Occipital lobe (tissue), 2 donors: ENCODE measurements around the gene EFCAB10. TPM values are rescaled to one million over a fixed set of nuclear protein-coding genes. Genes with fewer than 3 reads are reported as not detected.
"Not testable (repeated sequence)": the region's sequence is repeated elsewhere in the genome, so short reads cannot be mapped to it uniquely, and the experiment has no call there.

ENCODE experiments used
- DNase-seq: peaks from one replicate; lab custom pipeline; 2025; lab: John Stamatoyannopoulos, UW
- total RNA-seq: library from RNA; depleted of rRNA; stranded (reverse); fragments of >200 nt; gene quantifications from one replicate; pipeline ENCODE4 v1.2.3, GENCODE V29; 2014

EFCAB10 gene
- total RNA-seq, 1 donor from 2014 or later: 3.3 TPM

DNA sequence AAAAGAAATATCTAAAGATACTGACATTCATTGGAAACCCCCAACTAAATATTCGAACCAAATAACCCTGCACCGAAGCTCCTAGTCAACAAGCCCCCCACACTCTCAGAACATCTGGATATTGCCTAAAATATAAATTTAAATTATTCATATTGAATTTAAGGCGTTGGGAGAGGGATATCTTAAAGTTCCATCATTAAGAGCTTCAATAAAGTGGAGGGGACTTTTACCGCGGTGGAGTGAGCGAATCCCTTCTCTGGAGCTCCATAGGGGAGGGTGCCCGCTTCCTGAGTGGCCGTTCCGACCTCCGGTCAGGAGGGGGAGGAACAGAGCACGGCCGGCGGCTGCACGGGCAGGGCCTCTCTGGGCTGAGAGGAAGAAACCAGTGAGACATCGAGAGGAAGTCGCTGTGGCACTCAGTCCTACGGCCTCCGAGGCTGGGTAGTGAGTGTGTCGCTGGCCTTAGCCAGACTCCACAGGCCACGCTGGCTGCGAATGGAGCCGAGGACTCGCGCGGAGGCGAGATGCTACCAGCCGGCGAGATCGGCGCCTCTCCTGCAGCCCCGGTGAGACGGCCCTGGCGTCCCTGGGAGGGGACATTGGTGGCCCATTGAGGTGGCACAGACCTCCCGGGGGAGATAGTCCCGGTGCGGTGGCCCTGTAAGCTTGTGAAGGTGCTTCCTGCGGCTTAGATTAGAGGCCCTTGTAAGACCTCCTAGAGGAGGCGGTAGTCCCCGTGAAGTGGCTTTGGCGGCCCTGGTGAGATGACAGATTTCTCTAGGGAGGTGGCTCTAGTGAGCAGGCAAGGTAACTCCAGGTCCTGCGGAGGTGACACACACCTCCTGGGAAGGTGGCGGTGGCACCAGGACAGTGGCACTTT lies 49.3 kb downstream of the EFCAB10 start, which contains the start of gene RINT1:
RINT1 (plus strand) TSS at position 410 of the 880 bp plus-strand sequence; CDS start at position 525, 115 bp downstream.
- DNase-seq: peak; percentile 91

DNA sequence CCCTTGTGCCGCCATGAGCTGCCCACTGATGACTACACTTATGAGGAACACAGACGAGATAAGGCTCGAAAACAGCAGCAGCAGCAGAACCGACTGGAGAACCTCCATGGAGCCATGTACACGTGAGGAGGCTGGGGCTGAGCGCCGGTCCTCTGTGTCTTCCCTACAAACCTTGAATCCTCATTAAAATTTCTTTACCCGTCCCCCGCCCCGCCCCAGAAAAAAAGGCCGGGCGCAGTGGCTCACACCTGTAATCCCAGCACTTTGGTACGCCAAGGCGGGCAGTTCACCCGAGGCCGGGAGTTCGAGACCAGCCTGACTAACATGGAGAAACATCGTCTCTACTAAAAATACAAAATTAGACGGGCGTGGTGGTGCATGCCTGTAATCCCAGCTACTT lies 50.7 kb downstream of the EFCAB10 start:
- no peak for DNase-seq

- DNase-seq: no peak
Observed at GRCh38 chr7:105530126-105530525, 51.2 kb downstream of the EFCAB10 start.

DNA sequence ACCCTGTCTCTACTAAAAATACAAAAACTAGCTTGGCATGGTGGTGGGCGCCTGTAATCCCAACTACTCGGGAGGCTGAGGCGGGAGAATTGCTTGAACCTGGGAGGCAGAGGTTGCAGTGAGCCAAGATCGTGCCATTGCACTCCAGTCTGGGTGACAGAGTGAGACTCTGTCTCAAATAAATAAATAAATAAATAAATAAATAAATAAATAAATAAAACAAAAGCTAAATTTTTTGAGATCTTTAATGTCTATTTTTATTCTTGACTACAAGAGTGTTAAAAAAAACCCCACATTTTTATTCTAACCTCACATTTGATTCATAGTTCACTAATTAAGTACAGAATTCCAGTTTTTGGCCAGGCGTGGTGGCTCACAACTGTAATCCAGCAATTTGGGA lies 53.6 kb downstream of the EFCAB10 start:
- DNase-seq: not testable (repeated sequence)

DNA sequence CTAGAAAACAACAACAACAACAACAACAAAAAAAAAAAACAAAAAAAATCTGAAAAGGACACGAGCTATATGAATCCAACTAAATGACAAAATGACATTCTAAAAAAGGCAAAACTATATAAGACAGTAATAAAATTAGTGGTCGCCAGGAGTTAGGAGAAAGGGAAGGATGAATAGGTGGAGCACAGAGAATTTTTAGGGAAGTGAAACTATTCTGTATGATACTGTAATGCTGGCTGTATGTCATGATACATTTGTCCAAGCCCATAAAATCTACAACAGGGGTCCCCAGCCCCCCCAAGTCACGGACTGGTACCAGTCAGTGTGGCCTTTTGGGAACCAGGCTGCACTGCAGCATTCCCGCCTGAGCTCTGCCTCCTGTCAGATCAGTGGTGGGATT lies 56.5 kb downstream of the EFCAB10 start:
- no peak for DNase-seq

GRCh38 chr7:105524423-105524822 lies 56.9 kb downstream of the EFCAB10 start:
- DNase-seq: not testable (repeated sequence)

DNA sequence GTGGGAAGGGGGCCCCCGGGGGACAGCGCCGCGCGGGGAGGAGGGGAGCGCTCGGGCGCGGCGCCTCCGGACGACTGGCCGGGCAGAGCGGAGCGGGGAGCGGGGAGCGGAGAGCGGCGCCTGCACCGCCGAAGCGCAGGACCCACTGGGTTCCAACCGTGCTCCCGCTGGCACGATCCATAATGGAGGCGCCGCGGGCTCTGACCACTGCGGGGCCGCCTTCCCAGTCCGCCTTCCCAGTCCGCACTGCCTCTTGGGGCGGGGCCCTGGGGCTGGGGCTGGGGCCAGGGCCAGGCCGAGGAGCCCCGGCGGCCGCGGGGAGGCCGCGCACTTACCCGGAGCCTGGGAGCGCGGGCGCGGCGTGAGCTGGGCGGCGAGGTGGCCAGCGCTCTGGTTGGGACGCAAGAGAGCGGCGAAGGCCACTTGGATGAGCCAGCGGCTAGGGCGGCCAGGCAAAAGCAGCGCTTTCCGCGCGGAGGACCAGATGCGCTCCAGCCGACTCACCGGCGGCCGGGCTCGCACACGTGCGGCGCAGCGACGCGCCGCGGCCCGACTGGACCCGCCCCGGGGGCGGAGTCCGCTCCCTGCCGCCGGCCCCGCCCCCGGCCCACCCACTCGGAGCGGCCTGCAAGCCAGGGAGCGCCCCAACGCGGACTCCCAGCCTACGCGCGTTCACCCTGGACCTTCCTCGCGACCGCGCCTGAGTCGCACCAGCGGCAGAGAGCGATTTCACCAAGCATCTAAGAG lies 59.4 kb downstream of the EFCAB10 start, which contains the start of gene PUS7:
PUS7 (minus strand) TSS at position 555 of the 747 bp plus-strand sequence. CDS start 13,759 bp downstream, outside the sequence.
- peak; percentile 87 for DNase-seq

- peak; percentile 62 for DNase-seq
Observed at GRCh38 chr7:105521027-105521716, 60.1 kb downstream of the EFCAB10 start.

DNA sequence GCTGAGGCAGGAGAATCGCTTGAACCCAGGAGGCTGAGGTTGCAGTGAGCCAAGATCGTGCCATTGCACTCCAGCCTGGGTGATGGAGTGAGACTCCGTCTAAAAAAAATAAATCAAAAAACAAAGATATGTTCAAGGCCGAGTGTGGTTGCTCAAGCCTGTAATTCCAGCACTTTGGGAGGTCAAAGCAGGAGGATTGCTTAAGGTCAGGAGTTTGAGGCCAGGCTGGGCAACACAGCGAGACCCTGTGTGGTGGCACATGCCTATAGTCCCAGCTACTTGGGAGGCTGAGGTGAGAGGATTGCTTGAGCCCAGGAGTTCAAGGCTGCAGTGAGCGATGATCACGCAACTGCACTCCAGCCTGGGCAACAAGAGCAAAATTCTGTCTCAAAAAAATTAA lies 60.7 kb downstream of the EFCAB10 start:
- DNase-seq: not testable (repeated sequence)

GRCh38 chr7:105519353-105519752 lies 61.9 kb downstream of the EFCAB10 start:
- DNase-seq: no peak

DNA sequence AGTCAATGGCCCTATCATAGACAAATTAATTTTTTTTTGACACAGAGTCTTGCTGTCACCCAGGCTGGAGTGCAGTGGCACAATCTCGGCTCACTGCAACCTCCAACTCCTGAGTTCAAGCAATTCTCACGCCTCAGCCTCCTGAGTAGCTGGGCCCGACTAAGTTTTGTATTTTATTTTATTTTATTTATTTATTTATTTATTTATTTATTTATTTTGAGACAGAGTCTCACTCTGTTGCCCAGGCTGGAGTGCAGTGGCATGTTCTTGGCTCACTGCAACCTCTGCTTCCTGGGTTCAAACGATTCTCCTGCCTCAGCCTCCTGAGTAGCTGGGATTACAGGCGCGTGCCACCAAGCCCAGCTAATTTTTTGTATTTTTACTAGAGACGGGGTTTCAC lies 65.7 kb downstream of the EFCAB10 start:
- not testable (repeated sequence) for DNase-seq

Other genes starting within 250 kb of the EFCAB10 start
- 226 TPM for gene SRPK2, start 192.6 kb downstream of the EFCAB10 start, total RNA-seq
- 35.6 TPM for gene PUS7, start 59.2 kb downstream of the EFCAB10 start, total RNA-seq
- gene RINT1, start 49.3 kb downstream of the EFCAB10 start, total RNA-seq: 23.9 TPM